GM19463 (cell line): Measurements from ENCODE around the gene PPM1L.

Experiments used
- ATAC-seq: cut with Tn5 transposase; IDR thresholded peaks from one replicate; pipeline ENCODE4 v1.9.1; 2021; ENCODE audit warnings: mild to moderate bottlenecking, moderate library complexity; ENCODE audit not compliant: unreplicated experiment

The PPM1L gene

DNA sequence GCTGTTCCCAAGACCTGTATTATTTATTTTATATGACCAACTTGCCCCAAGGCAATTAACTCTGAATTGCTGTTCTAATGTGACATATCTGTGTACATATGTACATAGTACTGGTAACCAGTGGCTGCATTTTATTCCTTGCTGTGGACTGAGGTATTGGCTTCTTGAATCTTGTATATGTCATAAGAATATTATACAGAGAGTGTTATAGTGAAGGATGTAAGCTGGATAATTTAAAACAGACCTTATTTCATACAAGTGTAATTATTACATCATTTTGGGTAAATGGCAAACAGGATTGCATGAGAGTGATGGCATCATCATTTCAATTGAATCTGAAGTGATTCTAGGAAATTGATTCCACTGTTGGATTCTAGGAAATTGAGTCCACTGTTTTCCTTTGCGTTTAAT lies 316.2 kb downstream of the PPM1L start:
- no peak for ATAC-seq

DNA sequence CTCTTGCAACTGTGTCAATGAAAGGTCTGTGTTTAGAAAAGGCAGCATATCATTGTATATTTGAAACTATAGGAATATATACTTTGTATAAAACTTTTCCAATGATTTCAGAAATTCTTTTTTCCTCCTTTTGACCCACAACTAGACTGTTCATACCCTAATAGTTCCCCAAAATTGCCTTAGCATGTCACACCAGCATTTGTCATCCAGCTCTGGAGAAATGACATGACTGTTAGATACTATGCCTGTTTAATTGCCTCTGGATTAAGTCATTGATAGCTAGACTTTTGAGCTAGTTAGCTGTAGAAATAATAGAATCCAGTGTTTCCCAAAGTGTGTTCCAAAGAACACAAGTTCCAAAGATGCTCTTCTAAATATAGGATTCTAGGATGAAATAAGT lies 316.7 kb downstream of the PPM1L start:
- no peak for ATAC-seq

DNA sequence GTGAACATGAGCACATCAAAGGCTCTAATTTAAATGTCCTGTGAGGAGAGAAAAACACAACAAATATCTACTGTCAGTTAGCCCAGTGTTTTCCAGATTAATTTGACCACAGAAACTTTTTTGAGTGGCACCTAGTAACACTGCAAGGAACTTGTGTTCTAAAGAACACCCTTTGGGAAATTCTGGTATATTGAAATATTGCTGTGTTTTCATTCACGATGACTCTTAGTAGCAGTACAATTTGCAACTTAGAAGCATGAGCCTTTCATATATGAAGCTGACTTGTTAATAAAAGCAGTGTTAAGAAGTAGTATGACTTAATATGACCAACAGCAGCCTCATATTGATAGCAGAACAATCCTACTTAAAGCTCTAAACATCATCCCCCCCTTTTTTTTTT lies 317.1 kb downstream of the PPM1L start:
- no peak for ATAC-seq

DNA sequence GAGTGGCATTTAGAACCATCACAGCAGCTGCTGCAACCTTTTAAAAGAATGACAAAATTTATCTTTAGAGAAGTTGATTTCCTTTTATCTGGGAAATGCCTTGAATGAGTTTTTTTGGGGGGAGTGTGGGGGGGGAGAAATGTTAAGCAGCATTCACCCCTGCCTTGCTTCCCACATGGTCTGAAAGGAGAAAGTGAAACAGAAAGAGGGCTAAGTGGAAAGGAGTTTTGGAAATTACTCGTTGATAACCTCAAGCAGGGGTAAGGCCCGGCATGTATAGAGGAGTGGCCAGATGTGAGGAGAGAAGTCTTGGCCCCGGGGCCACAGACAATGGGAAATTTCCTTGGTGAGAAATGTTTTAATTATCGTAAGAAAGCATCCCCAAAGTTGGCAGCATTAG lies 325.6 kb downstream of the PPM1L start:
- ATAC-seq: peak; percentile 95

DNA sequence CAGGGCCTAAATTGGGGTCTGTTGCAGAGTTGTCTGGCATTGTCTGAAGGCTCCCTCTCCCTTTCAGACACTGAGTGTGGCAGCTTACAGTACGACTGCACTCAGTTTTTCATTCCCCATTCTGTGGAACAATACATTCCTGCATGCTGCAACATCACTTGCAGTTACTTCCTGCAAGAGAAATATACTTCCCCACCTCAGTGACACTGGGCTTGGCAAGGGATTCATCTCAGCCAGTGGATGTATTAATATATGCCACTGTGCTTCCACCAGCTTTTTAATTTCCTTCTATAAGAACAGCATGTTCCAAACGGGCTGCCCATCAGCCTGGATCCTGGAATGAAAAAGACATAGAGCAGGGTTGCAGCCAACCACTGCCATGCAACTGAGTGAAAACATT lies 326.0 kb downstream of the PPM1L start:
- peak; percentile 24 for ATAC-seq

DNA sequence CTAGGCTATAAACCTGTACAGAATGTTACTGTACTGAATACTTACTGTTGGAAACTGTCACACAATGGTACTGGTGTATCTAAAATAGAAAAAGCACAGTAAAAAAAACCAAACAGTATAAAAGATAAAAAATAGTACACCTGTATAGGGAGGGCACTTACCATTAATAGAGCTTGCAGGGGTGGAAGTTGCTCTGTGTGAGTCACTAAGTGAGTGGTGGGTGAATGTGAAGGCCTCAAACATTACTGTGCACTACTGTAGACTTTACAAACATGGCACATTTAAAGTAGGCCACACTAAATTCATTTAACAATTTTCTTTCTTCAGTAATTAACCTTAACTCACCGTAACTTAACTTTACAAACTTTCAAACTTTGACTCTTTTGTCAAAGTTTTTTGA lies 327.1 kb downstream of the PPM1L start:
- ATAC-seq: no peak

DNA sequence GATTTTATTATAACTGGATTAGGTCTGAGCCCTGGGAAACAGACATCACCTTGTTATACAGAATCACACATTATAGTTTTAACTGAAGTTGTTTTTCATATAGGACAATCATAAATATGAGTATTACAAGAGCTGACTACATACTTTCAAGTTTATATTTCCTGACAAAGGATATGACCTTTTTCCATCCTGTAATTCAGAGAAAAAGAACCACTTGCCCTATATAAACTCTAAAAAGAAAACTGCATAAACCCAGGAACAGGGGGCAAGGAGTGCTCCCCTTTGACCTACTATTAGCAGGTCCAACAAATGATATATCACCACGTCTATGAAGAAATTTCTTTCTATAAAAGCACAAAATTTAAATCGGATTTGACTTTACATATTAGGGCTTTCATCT lies 328.2 kb downstream of the PPM1L start:
- ATAC-seq: no peak

DNA sequence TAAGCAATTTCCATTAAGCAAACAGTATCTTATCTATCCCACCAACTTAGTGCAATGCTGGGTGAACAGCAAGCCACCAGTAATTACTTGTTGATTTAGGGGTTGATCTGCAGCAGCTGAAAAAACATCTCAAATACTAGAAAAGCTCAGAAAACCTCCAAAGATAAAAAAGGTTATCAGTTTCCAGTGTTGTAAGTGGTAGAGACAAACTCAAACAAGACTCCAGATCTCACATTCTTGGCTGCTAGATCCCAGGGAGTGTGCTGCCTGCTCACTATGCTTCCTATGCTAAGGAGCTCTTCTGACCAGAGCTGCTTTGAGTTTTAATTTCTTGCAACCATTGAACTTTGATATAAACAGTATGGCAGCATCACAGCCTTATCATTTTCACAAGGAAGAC lies 337.9 kb downstream of the PPM1L start:
- ATAC-seq: no peak

DNA sequence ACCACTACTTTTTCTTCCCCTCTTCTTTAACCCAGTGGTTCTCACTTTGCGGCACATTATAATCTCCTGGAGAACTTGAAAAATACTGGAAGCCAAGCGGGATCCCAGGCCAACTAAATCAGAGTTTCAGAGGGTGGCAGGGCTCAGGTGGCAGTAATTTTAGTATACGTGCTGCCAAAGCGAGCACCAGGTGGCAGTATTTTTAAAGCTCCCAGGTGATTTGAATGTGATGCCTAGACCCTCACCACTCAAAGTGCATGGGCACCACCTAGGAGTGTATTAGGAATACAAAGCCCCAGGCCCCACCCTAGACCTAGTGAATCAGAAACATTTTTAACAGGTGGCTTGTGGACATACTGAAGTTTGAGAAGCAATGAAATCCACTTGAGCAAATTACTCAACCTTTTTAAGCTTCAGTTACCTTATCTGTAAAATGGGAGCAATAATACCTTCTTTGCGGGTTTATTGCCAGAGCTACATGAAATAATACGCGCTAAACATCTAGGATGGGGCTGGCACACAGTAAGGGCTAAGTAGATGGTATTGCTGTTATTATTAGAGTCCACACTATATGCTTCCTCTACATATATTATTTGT lies 340.8 kb downstream of the PPM1L start:
- no peak for ATAC-seq

DNA sequence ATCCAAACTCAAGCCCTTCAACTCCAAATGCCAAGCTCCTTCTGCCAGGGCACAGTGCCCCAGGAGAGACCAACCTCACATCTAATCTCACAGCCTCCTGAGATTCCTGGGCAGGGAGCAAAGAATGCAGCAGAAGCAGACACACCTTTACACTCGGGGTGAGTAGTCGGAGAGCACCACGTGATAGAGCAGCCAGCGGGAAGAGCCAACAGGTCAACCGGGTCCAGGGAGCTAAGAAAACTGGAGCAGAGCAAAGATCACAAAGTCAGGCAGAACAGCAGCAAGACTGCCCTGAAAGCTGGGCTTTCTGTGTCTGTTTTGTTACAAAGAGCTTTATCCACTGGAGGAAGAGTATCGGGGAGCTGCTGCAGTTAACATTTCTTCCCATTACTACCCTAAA lies 345.0 kb downstream of the PPM1L start:
- ATAC-seq: no peak

DNA sequence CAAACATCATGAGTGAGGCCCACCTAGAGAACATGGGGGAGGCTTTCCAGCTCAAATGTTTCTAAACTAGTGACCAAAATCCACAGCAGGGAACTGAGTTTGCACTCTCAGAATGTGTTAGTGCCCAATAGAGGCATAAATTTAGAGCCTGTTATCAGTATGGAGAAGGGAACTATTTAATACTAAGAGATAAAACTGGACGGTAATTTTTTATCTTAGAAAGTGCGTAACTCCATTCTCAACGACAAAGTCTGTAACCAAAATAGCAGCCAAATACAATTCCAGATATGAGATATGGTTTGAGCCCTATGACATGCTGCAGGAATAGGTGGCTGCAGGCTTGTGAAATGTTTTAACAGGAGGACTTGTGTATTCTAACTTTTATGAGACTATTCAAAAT lies 345.6 kb downstream of the PPM1L start:
- no peak for ATAC-seq

DNA sequence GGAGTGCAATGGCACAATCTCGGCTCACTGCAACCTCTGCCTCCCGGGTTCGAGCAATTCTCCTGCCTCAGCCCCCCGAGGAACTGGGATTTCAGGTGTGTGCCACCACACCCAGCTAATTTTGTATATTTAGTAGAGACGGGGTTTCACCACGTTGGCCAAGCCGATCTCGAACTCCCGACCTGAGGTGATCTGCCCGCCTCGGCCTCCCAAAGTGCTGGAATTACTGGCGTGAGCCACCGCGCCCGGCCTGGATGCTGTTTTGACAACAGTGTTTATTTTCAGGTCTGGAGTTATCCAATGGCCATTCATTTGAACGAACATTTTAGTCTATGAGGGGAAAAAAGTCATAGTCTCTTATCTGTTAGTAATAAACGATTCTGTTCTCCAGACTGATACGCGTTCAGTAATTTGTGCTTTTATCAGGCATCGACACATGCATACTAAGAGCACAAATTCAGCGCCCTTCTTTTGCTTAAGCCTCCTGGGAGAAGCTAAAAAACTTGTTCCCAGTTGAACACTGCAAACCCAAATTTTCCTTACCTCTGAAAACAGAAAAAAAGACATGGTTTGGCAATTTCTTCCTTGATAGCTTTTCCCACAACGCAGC lies 347.9 kb downstream of the PPM1L start:
- ATAC-seq: no peak

DNA sequence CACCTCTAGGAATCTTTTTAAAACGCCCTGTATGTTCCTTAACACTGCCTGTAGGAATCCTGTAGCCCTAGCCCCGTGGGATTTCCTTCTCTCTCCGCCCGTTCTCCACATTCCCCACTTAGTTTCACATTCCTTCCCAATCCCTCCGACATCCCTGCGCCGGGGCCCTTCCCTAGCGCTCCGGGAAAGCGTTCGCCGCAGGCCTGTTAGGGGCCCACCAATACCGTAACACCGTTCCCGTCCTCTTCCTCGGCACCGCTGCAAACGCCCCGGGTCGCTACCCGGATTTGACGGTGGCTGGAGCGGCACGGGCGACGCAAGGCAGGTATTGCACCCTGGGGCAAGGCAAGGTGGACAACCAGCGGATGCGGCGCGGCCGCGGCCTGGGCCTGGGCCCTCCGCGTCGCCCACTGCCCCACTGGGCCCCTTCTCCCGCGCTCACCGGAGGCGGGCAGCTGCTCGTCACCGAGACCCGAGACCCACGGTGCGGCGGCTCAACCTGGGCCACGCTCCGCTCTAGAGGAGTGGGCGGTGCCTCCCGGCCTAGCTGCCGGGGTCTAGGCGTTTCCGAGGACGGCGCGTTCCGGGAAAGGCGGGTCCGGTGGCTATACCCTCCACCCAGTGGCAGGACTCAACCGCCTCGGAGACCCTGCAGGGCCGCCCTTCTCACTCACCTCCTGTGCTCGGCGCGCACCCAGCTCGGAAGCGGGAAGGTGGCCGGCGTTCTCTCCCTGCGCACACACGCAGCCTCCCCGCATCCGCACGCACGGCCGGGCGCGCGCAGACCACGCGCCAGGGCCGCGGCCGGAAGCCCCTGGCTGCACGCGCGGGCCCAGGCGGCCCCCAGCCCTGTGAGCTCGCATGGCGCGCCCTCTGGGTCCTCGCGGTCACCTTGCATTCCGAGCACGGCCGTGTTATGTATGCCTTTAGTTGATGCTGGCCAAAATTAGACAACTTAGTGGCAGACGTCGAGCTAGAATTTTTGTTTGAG lies 348.8 kb downstream of the PPM1L start, which contains the start of gene B3GALNT1:
Gene B3GALNT1 (minus strand): TSS at position 789 of the 991 bp plus-strand sequence. CDS start 18,595 bp downstream, outside the sequence.
- ATAC-seq: peak; percentile 81

DNA sequence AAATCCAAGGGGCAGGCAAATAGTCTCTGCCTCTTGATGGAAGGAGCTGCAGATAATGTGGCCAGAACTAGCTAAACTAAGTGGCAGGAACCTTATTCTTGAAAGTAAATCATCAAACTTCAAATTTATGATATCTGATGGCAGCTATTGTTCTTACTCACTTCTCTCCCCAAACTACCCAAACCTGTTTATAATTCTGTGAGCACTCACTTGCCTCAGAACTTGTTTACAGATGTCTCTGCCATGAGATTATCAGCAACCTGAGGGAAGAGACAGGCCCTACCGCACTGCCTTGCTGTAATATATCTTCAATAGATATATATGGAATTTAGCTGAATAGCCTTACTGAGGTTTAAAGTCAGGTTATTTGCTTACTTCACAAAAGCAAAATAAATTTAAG lies 351.3 kb downstream of the PPM1L start:
- ATAC-seq: no peak

DNA sequence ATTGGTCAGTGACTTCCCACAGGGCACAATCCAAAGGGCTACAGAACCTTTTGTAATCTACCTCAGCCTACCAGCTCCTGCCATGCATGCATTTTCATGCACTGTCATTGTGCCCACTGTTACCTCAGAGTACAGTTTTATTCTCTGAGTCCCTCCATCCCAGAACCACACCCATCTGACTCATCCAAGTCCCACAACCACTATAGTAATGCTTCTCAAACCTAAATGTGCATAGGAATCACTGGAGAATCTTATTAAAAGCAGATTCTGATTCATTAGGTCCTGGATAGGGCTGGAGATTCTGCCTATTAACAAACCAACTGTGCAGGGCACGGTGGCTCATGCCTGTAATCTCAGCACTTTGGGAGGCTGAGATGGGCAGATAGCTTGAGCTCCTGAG lies 352.8 kb downstream of the PPM1L start:
- ATAC-seq: no peak

DNA sequence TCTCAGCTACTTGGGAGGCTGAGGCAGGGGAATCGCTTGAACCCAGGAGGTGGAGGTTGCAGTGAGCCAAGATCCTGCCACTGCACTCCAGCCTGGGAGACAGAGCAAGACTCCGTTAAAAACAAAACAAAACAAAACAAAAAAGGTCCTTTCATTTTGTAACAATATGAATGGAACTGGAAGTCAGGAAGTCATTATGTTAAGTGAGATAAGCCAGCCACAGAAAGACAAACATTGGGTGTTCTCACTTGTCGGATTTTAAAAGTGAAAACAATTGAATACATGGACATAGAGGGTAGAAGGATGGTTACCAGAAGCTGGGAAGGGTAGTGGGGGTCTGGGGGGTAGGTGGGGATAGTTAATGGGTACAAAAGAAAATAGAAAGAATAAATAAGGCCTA lies 361.6 kb downstream of the PPM1L start:
- ATAC-seq: no peak

DNA sequence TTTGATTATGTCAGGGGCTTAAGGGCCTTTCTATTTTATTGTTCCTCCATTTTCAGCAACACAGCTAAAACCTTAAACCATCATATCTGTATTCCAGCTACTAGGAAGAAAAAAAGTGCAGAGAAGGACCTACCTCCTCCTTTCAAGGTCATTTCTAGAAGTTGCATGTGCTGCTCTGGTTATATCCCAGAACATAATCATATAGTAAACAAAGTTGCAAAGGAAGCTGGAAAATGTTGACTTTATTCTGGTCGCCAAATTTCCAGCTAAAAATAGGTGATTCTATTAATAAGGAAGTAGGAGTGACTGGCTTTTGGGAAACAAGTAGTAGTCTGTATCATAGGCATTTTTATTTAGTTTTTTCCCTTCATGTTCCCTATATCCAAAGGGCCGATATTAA lies 370.5 kb downstream of the PPM1L start:
- ATAC-seq: no peak
